ENCODE measurements around the gene CIDEA.

GRCh38 chr18:12321333-12321732, 67.2 kb downstream of the CIDEA start:
- TF ChIP-seq CTCF (IDR thresholded peaks at IDR 0.05): no peak
- TF ChIP-seq POLR2A (IDR thresholded peaks at IDR 0.05): no peak

All from testis (tissue), 2 donors.